ACC112 (cell line): ENCODE data around the gene GIN1.

ENCODE experiments used
- H2AFZ ChIP-seq: fragments of 200-600 bp; sonication (generic); one replicate; pipeline ENCODE4 v1.6.0; 2017; ENCODE audit warnings: antibody characterized with exemption, low read length; ENCODE audit not compliant: unreplicated experiment
- H3K27ac ChIP-seq: fragments of 200-600 bp; sonication (generic); 2 replicates; pipeline ENCODE4 v1.5.1; 2014; ENCODE audit warnings: low read depth, mild to moderate bottlenecking, antibody characterized with exemption, low read length, moderate library complexity
- H3K27me3 ChIP-seq: fragments of 200-600 bp; sonication (generic); 2 replicates; pipeline ENCODE4 v1.6.1; 2014; ENCODE audit warnings: mild to moderate bottlenecking, antibody characterized with exemption, low read length, moderate library complexity, mixed read lengths; ENCODE audit not compliant: insufficient read depth
- H3K36me3 ChIP-seq: fragments of 200-600 bp; sonication (generic); 2 replicates; pipeline ENCODE4 v1.6.1; 2016; ENCODE audit warnings: mild to moderate bottlenecking, antibody characterized with exemption, low read length, moderate library complexity, mixed read lengths; ENCODE audit not compliant: insufficient read depth
- H3K4me1 ChIP-seq: fragments of 200-600 bp; sonication (generic); one replicate; pipeline ENCODE4 v1.6.1; 2016; ENCODE audit warnings: low read length, mixed read lengths; ENCODE audit not compliant: insufficient read depth, unreplicated experiment, control insufficient read depth
- H3K4me3 ChIP-seq: fragments of 200-600 bp; sonication (generic); 2 replicates; pipeline ENCODE4 v1.5.1; 2014; ENCODE audit warnings: mild to moderate bottlenecking, low read depth, low read length
- H3K79me2 ChIP-seq: fragments of 200-600 bp; sonication (generic); one replicate; pipeline ENCODE4 v1.6.0; 2016; ENCODE audit warnings: low read length; ENCODE audit not compliant: control insufficient read depth, unreplicated experiment, insufficient read depth

GIN1 gene

DNA sequence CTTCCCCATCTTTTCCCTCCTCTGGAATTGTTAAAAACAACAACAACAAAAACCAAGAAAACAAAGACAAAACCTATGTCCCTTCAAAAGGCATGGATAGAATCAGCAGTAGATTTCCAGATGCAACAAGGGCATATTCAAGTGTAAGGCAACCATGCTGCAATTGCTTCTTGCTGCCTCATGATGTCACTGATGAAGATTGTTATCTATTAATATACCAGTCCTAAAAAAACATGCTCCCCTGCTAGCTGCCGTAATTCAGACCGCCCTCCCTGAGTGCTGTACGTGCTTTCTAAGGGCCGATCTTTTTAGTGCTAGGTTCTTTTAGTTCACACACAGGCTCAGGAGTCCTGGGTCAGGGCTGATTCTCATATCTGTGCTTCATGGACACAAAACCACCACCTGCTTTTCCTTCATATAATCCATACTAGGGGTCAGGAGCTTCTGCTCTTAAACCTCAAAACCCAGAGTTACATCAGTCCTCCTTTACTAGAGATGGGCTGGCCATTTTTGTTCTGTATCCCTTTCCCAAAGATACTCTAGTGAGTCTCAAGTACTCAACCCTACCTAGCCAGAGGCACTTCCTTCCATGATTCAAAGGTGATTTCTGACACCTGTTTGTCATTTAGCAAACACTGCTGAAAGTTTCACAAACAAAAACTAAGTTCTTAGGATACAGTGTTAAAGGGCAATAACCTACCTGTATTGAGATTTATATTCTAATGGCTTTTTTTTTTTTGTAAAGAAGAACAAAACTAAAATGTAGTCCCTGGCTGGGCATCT is 82.1 kb downstream of the GIN1 start:
- Histone ChIP-seq H2AFZ (no peak overlapping the region), H3K27me3 (no peaks in the 10 kb centered on the region), H3K4me1 (no peaks in the 10 kb centered on the region), H3K79me2 (no peaks in the 10 kb centered on the region), H3K36me3 (no peaks in the 10 kb centered on the region), H3K27ac (no peak overlapping the region), H3K4me3 (no peak overlapping the region)

DNA sequence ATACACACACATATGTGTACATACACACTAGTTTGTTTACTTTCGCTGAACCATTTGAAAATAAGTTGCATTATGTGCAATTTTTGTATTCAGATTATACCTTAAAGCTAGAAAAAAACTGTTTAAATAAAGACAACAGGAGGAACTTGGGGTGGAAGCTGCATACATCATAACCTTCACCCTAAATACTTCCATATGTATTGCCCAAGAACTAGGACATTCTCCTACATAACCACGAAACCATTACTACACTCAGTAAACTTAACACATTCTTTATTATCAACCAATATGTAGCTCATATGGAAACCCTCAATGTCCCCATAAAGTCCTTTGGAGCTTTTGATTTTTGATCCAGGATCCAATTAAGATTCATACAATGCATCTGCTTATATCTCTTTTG is 83.3 kb downstream of the GIN1 start:
- Histone ChIP-seq H3K4me3 (no peak overlapping the region), H3K79me2 (no peaks in the 10 kb centered on the region)

More for the DNA sequence above, 83.3 kb downstream of the GIN1 start:
- no peak overlapping the region for H2AFZ ChIP-seq
- no peak overlapping the region for H3K27ac ChIP-seq
- H3K27me3 ChIP-seq: no peaks in the 10 kb centered on the region
- H3K4me1 ChIP-seq: no peaks in the 10 kb centered on the region
- peaks cover 7% of the 10 kb centered on the region; the same call in 1 of the 2 replicates for H3K36me3 ChIP-seq
